Measurements from ENCODE around the gene GNAI2. TPM values are rescaled to one million over a fixed set of nuclear protein-coding genes. Genes with fewer than 3 reads are reported as not detected.
"Not testable (repeated sequence)": the region's sequence is repeated elsewhere in the genome, so short reads cannot be mapped to it uniquely, and the experiment has no call there.

The GNAI2 gene
- polyA plus RNA-seq, 1 donor from 2014 or later = 689 TPM

DNA sequence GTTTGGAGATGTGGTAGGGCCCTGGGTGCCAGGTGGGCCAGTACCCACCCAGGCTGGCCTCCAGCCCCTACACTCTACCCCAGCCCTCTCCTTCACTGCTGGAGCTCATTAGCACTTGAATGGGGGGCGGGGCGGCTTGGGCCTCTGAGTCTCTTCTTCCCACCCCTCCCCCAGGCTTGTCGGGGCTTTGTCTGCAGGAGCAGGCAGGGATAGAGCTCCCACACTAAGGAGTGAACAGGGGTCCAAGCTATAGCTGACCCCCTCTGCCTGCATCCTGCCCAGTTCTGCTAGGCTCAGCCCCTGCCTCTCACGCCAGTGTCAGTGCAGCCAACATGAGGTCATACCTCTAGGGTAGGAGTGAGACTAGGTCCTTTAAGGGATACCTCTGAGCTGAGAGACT is 5.2 kb downstream of the GNAI2 start:
- peaks cover 33 to 48% (median 34%) of the 10 kb centered on the region in 3 donors for H3K4me1 Mint-ChIP-seq
- no peaks in the 10 kb centered on the region for H3K36me3 Mint-ChIP-seq
- no peaks in the 10 kb centered on the region for H3K27me3 Mint-ChIP-seq
- peak overlapping the region; percentile 72 to 85 (median 82) for H3K4me3 Mint-ChIP-seq
- no peaks in the 10 kb centered on the region for H3K9me3 Mint-ChIP-seq
- peak overlapping the region; percentile 80 to 93 (median 84) for H3K27ac Mint-ChIP-seq

GRCh38 chr3:50241713-50242380 is 5.8 kb downstream of the GNAI2 start:
- Mint-ChIP-seq H3K27me3 (no peaks in the 10 kb centered on the region), H3K9me3 (no peaks in the 10 kb centered on the region), H3K4me1 (peaks cover 38 to 54% (median 41%) of the 10 kb centered on the region in 3 donors), H3K36me3 (no peaks in the 10 kb centered on the region), H3K27ac (peak overlapping the region; percentile 84 to 93 (median 91)), H3K4me3 (peak overlapping the region; percentile 72 to 96 (median 87))

DNA sequence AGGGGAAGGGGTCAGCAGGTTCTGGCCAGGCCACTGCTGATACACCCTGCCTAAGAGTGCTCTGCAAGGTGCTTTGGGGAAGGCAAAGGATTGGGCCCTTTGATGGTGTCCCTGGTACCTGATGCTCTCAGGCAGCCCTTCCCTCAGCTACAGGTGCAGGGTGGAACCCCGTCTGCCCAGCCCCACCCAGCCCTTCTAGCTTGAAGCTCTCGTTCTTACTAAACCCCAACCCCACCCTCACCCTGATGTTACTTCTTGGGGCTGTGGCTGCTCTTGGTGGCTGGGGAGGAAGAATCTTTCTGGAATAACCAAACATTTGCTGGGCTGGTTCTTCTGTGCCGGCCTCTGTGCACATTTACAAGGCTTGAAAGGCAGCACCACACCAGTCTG is 6.4 kb downstream of the GNAI2 start:
- H3K27me3 Mint-ChIP-seq = no peaks in the 10 kb centered on the region
- peaks cover 42 to 58% (median 43%) of the 10 kb centered on the region in 3 donors for H3K4me1 Mint-ChIP-seq
- H3K36me3 Mint-ChIP-seq = no peaks in the 10 kb centered on the region

DNA sequence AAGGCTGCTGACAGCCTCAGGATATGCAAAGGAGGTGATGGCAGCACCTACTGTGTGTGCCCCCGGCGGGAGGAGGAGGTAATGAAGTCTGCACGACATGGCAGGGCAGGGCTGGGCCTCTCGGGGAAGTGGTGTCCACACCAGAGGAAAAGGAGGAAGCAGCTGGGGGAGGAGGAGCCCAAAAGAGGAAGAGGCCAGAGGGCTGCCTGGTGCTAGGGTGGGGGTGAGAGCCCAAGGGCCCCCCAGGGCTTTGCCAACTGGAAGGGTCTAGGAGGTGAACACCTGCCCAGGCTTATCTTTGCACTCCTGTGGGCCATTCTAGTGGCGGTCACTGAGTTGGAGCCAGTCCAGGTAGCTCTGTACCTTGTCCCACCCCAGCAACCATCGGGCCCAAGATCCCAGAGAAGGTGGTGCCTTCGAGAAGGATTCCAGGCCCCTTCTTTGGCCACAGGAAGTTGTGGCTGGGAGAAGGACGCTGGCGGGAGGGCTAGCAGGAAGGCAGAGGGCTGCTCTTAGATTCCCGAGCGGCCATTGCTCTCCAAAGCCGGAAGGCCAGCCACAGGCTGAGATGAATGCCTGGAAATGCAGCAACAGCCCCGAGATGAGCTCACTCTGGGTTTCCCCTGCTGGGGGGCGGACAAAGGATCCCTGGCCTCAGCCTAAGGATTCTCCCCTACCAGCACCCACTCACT is 7.0 kb downstream of the GNAI2 start:
- Mint-ChIP-seq H3K9me3 (no peaks in the 10 kb centered on the region), H3K4me3 (peak overlapping the region; percentile 72 to 96 (median 87)), H3K4me1 (peaks cover 37 to 58% (median 44%) of the 10 kb centered on the region in 3 donors), H3K27me3 (no peaks in the 10 kb centered on the region), H3K36me3 (no peaks in the 10 kb centered on the region), H3K27ac (peak overlapping the region; percentile 84 to 93 (median 91))

More for the DNA sequence above, 6.4 kb downstream of the GNAI2 start:
- peak overlapping the region; percentile 72 to 96 (median 87) for H3K4me3 Mint-ChIP-seq
- peak overlapping the region; percentile 84 to 93 (median 91) for H3K27ac Mint-ChIP-seq
- no peaks in the 10 kb centered on the region for H3K9me3 Mint-ChIP-seq

DNA sequence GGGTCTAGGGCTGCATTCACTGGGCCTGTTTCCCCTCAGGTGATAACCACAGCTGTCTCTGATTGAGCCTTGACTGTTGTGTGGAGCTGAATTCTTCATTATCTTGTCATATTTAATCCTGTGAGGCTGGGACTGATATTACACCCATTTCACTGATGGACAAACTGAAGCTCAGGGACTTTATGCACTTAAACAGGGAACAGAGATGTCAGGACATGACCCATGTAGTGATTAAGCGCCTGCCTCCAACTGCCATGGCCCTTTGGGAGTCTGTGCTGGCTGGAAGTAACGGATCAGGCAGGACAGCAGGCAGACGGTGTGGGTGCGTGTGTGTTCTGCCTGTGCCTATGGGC is 7.5 kb downstream of the GNAI2 start:
- no peaks in the 10 kb centered on the region for H3K27me3 Mint-ChIP-seq
- H3K36me3 Mint-ChIP-seq = no peaks in the 10 kb centered on the region
- no peaks in the 10 kb centered on the region for H3K9me3 Mint-ChIP-seq
- peaks cover 34 to 59% (median 44%) of the 10 kb centered on the region in 3 donors for H3K4me1 Mint-ChIP-seq
- H3K4me3 Mint-ChIP-seq = peak overlapping the region; percentile 27 to 89 (median 78)
- H3K27ac Mint-ChIP-seq = peak overlapping the region; percentile 84 to 93 (median 91)

- not testable (repeated sequence) for H3K27me3 Mint-ChIP-seq, H3K36me3 Mint-ChIP-seq, H3K9me3 Mint-ChIP-seq
- peaks cover 32 to 54% (median 43%) of the 10 kb centered on the region in 3 donors for H3K4me1 Mint-ChIP-seq
- peak overlapping the region in 3 of 4 donors; percentile 73 to 85 (median 82) for H3K4me3 Mint-ChIP-seq
- peak overlapping the region; percentile 53 to 93 (median 59) for H3K27ac Mint-ChIP-seq
Observed at GRCh38 chr3:50244813-50245212, 8.8 kb downstream of the GNAI2 start.

GRCh38 chr3:50245251-50245745 is 9.3 kb downstream of the GNAI2 start:
- Mint-ChIP-seq H3K27me3 (no peaks in the 10 kb centered on the region), H3K4me3 (peak overlapping the region; percentile 76 to 88 (median 86)), H3K36me3 (no peaks in the 10 kb centered on the region), H3K9me3 (no peaks in the 10 kb centered on the region), H3K4me1 (peaks cover 29 to 55% (median 42%) of the 10 kb centered on the region in 3 donors), H3K27ac (peak overlapping the region; percentile 53 to 93 (median 59))

- Mint-ChIP-seq H3K27me3 (no peaks in the 10 kb centered on the region), H3K27ac (peak overlapping the region; percentile 5 to 93 (median 83)), H3K9me3 (no peaks in the 10 kb centered on the region), H3K4me3 (peak overlapping the region; percentile 76 to 88 (median 86)), H3K4me1 (peaks cover 29 to 57% (median 43%) of the 10 kb centered on the region in 3 donors), H3K36me3 (no peaks in the 10 kb centered on the region)
Observed at GRCh38 chr3:50245831-50246516, 10.0 kb downstream of the GNAI2 start.

DNA sequence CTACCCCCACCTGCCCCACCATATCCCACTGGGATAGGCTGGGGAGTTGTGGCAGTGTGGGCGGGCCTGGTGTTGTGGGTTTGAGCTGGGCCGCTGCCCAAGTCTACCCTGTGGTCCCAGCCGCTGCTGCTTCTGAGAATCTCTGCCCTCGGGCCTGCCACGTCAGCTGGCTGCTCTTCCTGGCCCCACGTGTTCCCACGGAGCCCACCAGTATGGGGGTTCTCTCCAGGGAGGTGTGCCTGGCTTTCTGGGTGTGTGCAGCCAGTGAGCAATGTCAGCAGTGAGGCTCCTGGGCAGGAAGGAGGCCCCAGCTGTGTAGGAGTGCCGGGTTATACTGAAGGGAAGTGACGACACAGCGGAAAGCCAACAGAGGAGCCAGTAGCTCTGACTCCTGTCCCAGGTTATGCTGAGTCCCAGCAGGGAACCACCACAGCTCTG is 10.5 kb downstream of the GNAI2 start:
- peak overlapping the region; percentile 28 to 93 (median 90) for H3K27ac Mint-ChIP-seq
- no peaks in the 10 kb centered on the region for H3K27me3 Mint-ChIP-seq
- peaks cover 30 to 58% (median 44%) of the 10 kb centered on the region in 3 donors for H3K4me1 Mint-ChIP-seq
- no peaks in the 10 kb centered on the region for H3K36me3 Mint-ChIP-seq
- H3K9me3 Mint-ChIP-seq = no peaks in the 10 kb centered on the region
- peak overlapping the region; percentile 76 to 88 (median 86) for H3K4me3 Mint-ChIP-seq

- Mint-ChIP-seq H3K27ac (peak overlapping the region in 2 of 3 donors; percentile 41 to 88), H3K4me1 (peaks cover 21 to 48% (median 38%) of the 10 kb centered on the region in 3 donors), H3K4me3 (peak overlapping the region in 1 of 4 donors; percentile 75)
Observed at GRCh38 chr3:50248387-50248786, 12.4 kb downstream of the GNAI2 start.

DNA sequence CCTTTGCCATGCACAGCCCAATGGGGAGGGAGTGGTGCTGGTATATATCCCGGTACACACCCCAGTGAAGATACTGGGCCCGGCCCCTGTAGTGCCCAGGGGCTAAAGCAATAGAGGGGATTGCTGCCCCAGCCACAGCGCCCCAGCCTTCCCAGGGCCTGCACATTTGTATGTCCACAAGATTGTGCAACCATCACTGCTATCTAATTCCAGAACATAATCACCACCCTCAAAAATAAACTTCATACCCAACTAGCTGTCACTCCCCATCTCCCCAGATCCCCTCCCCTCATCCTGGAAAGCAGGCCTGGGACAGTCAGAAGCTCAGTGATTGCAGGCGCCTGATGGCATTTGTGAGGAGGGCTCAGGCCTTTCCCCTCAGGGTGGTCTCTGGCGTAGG is 13.5 kb downstream of the GNAI2 start:
- Mint-ChIP-seq H3K4me3 (no peak overlapping the region), H3K27ac (no peak overlapping the region), H3K9me3 (no peaks in the 10 kb centered on the region), H3K27me3 (no peaks in the 10 kb centered on the region), H3K36me3 (no peaks in the 10 kb centered on the region), H3K4me1 (peaks cover 17 to 40% (median 31%) of the 10 kb centered on the region in 3 donors)

More at GRCh38 chr3:50248387-50248786, 12.4 kb downstream of the GNAI2 start:
- H3K27me3 Mint-ChIP-seq = no peaks in the 10 kb centered on the region
- H3K36me3 Mint-ChIP-seq = no peaks in the 10 kb centered on the region
- no peaks in the 10 kb centered on the region for H3K9me3 Mint-ChIP-seq

- peak overlapping the region in 1 of 3 donors; percentile 40 for H3K27ac Mint-ChIP-seq
- H3K27me3 Mint-ChIP-seq = no peaks in the 10 kb centered on the region
- no peaks in the 10 kb centered on the region for H3K36me3 Mint-ChIP-seq
- H3K4me3 Mint-ChIP-seq = peak overlapping the region in 1 of 4 donors; percentile 43
- no peaks in the 10 kb centered on the region for H3K9me3 Mint-ChIP-seq
- peaks cover 17 to 35% (median 29%) of the 10 kb centered on the region in 3 donors for H3K4me1 Mint-ChIP-seq
Observed at GRCh38 chr3:50250514-50250913, 14.5 kb downstream of the GNAI2 start.

DNA sequence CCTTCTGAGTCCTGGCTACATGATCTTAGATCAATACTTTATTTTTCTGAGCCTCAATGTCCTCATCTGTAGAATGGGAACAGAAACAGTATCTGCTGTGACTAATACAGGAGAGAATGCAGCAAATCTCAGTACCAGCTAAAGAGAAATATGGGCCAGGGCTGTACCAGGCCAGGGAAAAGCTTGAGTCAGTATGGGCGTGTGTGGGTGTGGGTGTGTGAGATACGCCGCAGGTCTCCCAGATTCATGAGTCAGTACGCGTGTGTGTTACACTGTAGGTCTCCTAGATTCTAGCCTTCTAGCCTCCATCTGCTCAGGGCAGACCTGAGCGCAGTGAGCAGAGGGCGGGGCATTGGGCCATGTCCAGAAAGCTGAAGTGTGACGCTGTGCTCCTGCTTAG is 15.2 kb downstream of the GNAI2 start:
- H3K4me3 Mint-ChIP-seq = peak overlapping the region in 2 of 4 donors; percentile 52 to 54
- peaks cover 15 to 31% (median 28%) of the 10 kb centered on the region in 3 donors for H3K4me1 Mint-ChIP-seq
- H3K36me3 Mint-ChIP-seq = no peaks in the 10 kb centered on the region
- peak overlapping the region in 1 of 3 donors; percentile 53 for H3K27ac Mint-ChIP-seq
- no peaks in the 10 kb centered on the region for H3K27me3 Mint-ChIP-seq
- H3K9me3 Mint-ChIP-seq = no peaks in the 10 kb centered on the region

DNA sequence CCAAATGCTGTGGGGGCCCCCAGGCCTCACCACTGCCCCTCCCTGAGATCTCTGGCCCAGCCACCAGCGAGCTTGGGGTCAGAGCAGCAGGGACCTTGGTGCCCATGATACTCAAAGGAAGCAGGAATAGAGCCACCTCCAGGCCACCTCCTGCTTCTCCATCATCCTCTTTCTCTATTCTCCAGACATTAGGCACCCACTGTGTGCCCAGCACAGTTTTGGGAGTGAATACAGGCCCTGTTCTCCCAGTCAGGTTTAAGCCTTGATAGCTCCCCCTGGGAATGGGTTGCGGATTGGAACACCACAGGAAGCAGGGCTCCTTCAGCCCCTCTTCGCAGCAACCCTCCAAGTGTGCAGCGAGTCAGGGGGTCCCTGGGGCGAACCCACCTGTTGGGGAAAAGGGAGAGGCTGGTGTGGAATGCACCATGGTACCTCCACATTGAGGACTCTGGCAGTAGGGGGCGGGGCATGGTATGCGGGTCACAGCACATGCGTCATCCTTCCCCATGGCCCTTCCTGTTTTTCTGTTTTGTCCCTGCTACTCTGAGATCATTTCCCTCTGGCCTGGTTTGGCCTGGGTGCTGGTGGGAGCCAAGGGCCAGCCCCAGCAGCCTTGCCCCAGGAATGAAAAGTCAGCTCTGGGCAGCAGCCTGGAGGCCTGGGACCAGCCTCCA is 18.7 kb downstream of the GNAI2 start:
- H3K27me3 Mint-ChIP-seq = no peaks in the 10 kb centered on the region
- no peaks in the 10 kb centered on the region for H3K9me3 Mint-ChIP-seq
- H3K4me3 Mint-ChIP-seq = no peak overlapping the region
- H3K4me1 Mint-ChIP-seq = peaks cover 5 to 15% (median 14%) of the 10 kb centered on the region in 3 donors
- no peaks in the 10 kb centered on the region for H3K36me3 Mint-ChIP-seq
- peak overlapping the region in 1 of 3 donors; percentile 71 for H3K27ac Mint-ChIP-seq

All from IgD-negative memory B cell (primary cell).